SK-N-SH (cell line): ENCODE measurements around the gene AKAP6. TPM values are rescaled to one million over a fixed set of nuclear protein-coding genes. Genes with fewer than 3 reads are reported as not detected.
"Not testable (repeated sequence)": the region's sequence is repeated elsewhere in the genome, so short reads cannot be mapped to it uniquely, and the experiment has no call there.

Experiments
- CTCF ChIA-PET: fragments of 300-600, 350-600 bp; formaldehyde crosslinking; extraction: SDS; loops from one replicate; lab custom pipeline; 2021; lab: Yijun Ruan, JAX
- POLR2A ChIA-PET: fragments of 350-600 bp; sonication (Branson Sonifier 250); formaldehyde crosslinking; extraction: SDS; loops from one replicate; lab custom pipeline; 2020; ENCODE audit warnings: antibody characterized with exemption, inconsistent platforms; lab: Yijun Ruan, JAX
- DNase-seq: peaks from one replicate; pipeline ENCODE4 v3.0.0; 2012
- H2AFZ ChIP-seq: fragments of 200-600 bp; sonication (generic); 2 replicates; pipeline ENCODE4 v1.8.1; 2016; ENCODE audit warnings: antibody characterized with exemption, mild to moderate bottlenecking, low read depth
- H3F3A ChIP-seq: fragments of 200-600 bp; sonication (generic); replicated peaks from 2 replicates; pipeline ENCODE3; 2016; ENCODE audit warnings: antibody characterized with exemption, mild to moderate bottlenecking; ENCODE audit not compliant: insufficient read depth
- H3K27ac ChIP-seq, 2 experiments: fragments of 200-500 bp in 1 of 2; fragments of 200-600 bp in 1 of 2; sonication (Bioruptor generic) in 1 of 2; sonication (generic), shearing (Covaris generic) in 1 of 2; 2 replicates each; pipeline versions ENCODE4 v1.5.1 to v1.6.1; 2014 to 2016; ENCODE audit warnings: low read depth in 2 of 2, inconsistent platforms in 1 of 2, low read length in 1 of 2, mild to moderate bottlenecking in 1 of 2, mixed read lengths in 1 of 2
- H3K27me3 ChIP-seq: fragments of 200-600 bp; sonication (generic), shearing (Covaris generic); 2 replicates; pipeline ENCODE4 v1.6.1; 2016; ENCODE audit warnings: mixed run types; ENCODE audit not compliant: insufficient read depth
- H3K36me3 ChIP-seq, 2 experiments: fragments of 200-500 bp in 1 of 2; fragments of 200-600 bp in 1 of 2; sonication (Bioruptor generic) in 1 of 2; sonication (generic) in 1 of 2; replicated peaks in 1 of 2; 2 replicates each; pipeline versions ENCODE3 to v1.5.1; 2014 to 2016; ENCODE audit warnings: low read length in 1 of 2, mild to moderate bottlenecking in 1 of 2; ENCODE audit not compliant: insufficient read depth in 2 of 2, control insufficient read depth in 1 of 2
- H3K4me1 ChIP-seq, 2 experiments: fragments of 200-500 bp in 1 of 2; fragments of 200-600 bp in 1 of 2; sonication (Bioruptor generic) in 1 of 2; sonication (generic), shearing (Covaris generic) in 1 of 2; 2 replicates each; pipeline versions ENCODE4 v1.5.1 to v1.6.1; 2014 to 2016; ENCODE audit warnings: low read depth in 1 of 2, low read length in 1 of 2, mixed run types in 1 of 2; ENCODE audit not compliant: insufficient read depth in 2 of 2, control insufficient read depth in 1 of 2
- H3K4me2 ChIP-seq: fragments of 200-600 bp; sonication (generic), shearing (Covaris generic); 2 replicates; pipeline ENCODE4 v1.6.1; 2017; ENCODE audit warnings: mixed run types
- H3K4me3 ChIP-seq, 2 experiments: fragments of 200-500 bp in 1 of 2; fragments of 200-600 bp in 1 of 2; sonication (Bioruptor generic) in 1 of 2; sonication (generic), shearing (Covaris generic) in 1 of 2; 2 replicates each; pipeline versions ENCODE4 v1.5.1 to v1.8.1; 2014 to 2016; ENCODE audit warnings: low read depth in 2 of 2, inconsistent platforms in 1 of 2, low read length in 1 of 2, mild to moderate bottlenecking in 1 of 2, mixed read lengths in 1 of 2, moderate library complexity in 1 of 2
- H3K79me2 ChIP-seq: fragments of 200-600 bp; sonication (generic); 2 replicates; pipeline ENCODE4 v1.8.1; 2017; ENCODE audit warnings: mild to moderate bottlenecking; ENCODE audit not compliant: insufficient read depth
- H3K9ac ChIP-seq: fragments of 200-600 bp; sonication (generic); 2 replicates; pipeline ENCODE4 v1.6.1; 2017; ENCODE audit warnings: mixed run types
- H3K9me2 ChIP-seq: fragments of 200-600 bp; sonication (generic); 2 replicates; pipeline ENCODE4 v1.6.1; 2017; ENCODE audit warnings: mixed run types
- H3K9me3 ChIP-seq: fragments of 200-600 bp; sonication (generic); 2 replicates; pipeline ENCODE4 v1.6.1; 2017; ENCODE audit warnings: mixed run types, mild to moderate bottlenecking, moderate library complexity
- H4K20me1 ChIP-seq: fragments of 200-600 bp; sonication (generic); 2 replicates; pipeline ENCODE4 v1.6.1; 2017; ENCODE audit warnings: mild to moderate bottlenecking, mixed run types; ENCODE audit not compliant: insufficient read depth
- EP300 ChIP-seq, 2 experiments: IDR thresholded peaks; 2 replicates each; pipeline versions ENCODE4 v1.4.0 to v1.6.1; 2012; ENCODE audit warnings: borderline replicate concordance in 1 of 2, low read depth in 1 of 2, low read length in 1 of 2
- FOSL2 ChIP-seq: IDR thresholded peaks from 2 replicates; pipeline ENCODE4 v1.4.0; 2012; ENCODE audit warnings: low read depth, mild to moderate bottlenecking, moderate library complexity, borderline replicate concordance
- FOXM1 ChIP-seq: IDR thresholded peaks from 2 replicates; pipeline ENCODE4 v1.4.0; 2012; ENCODE audit warnings: low read depth, mild to moderate bottlenecking
- JUND ChIP-seq: IDR thresholded peaks from 2 replicates; pipeline ENCODE4 v1.4.0; 2012
- MAX ChIP-seq: IDR thresholded peaks from 2 replicates; pipeline ENCODE4 v1.4.0; 2012; ENCODE audit warnings: low read depth
- NFIC ChIP-seq: IDR thresholded peaks from 2 replicates; pipeline ENCODE4 v1.4.0; 2012; ENCODE audit warnings: borderline replicate concordance
- NRF1 ChIP-seq: IDR thresholded peaks from 2 replicates; pipeline ENCODE4 v1.6.1; 2012; ENCODE audit warnings: low read depth, mild to moderate bottlenecking, low read length
- POLR2AphosphoS5 ChIP-seq: IDR thresholded peaks from 2 replicates; pipeline ENCODE4 v1.6.1; 2012; ENCODE audit warnings: low read depth, low read length
- RAD21 ChIP-seq: IDR thresholded peaks from 2 replicates; pipeline ENCODE4 v1.6.1; 2012; ENCODE audit warnings: mild to moderate bottlenecking, low read length
- REST ChIP-seq: IDR thresholded peaks from 2 replicates; pipeline ENCODE4 v1.6.1; 2012; ENCODE audit warnings: mild to moderate bottlenecking, low read depth, low read length, moderate library complexity
- RXRA ChIP-seq: IDR thresholded peaks from 2 replicates; pipeline ENCODE4 v1.4.0; 2012; ENCODE audit warnings: low read depth, mild to moderate bottlenecking, borderline replicate concordance
- TCF12 ChIP-seq: IDR thresholded peaks from 2 replicates; pipeline ENCODE4 v1.4.0; 2012
- USF1 ChIP-seq: IDR thresholded peaks from 2 replicates; pipeline ENCODE4 v1.4.0; 2012; ENCODE audit warnings: low read depth, borderline replicate concordance
- WGBS: methylation state at CpG from one replicate; pipeline ENCODE4 v1.1.6; 2017; ENCODE audit warnings: low lambda C conversion rate; 5-methylcytosine and 5-hydroxymethylcytosine counted together
- polyA plus RNA-seq, 3 experiments: library from polyadenylated mRNA; depleted of rRNA; stranded (reverse); fragments of >200 nt; gene quantifications; 2 replicates each; pipeline ENCODE4 v1.2.3, GENCODE V29; 2012

Gene AKAP6
- polyA plus RNA-seq, 1 of the 3 experiments (the other 2 are of a cell fraction) = 1.7 TPM

GRCh38 chr14:32370714-32371113, 41.6 kb downstream of the AKAP6 start (continued):
- no peak for TF ChIP-seq REST
- peak; percentile 23 to 58; a peak in 1 of 4 replicates for TF ChIP-seq EP300 (IDR thresholded peaks at IDR 0.05; ENCODE audit: borderline replicate concordance in 1 of 2, low read depth in 1 of 2, low read length in 1 of 2)
- TF ChIP-seq, all 33 proteins: peak for 11

- H3K9me3 ChIP-seq = no peaks in the 10 kb centered on the region
- H2AFZ ChIP-seq = no peak overlapping the region
Measured at GRCh38 chr14:32372154-32372553, 43.1 kb downstream of the AKAP6 start.

GRCh38 chr14:32373174-32373573, 44.1 kb downstream of the AKAP6 start:
- CTCF ChIA-PET = interaction anchor here (1.9 to 5.1 kb wide), 3 partner anchors 10 to 121 kb away, joined by 4 to 21 read pairs (median 6); no protein-coding TSS in a partner anchor
- POLR2A ChIA-PET, DNase-seq, H3K4me3 ChIP-seq, H3K79me2 ChIP-seq, H3K9me3 ChIP-seq, H3K9me2 ChIP-seq, H4K20me1 ChIP-seq, H3K27me3 ChIP-seq, H3K36me3 ChIP-seq: not testable (repeated sequence)
- peak overlapping the region in 1 of 2 experiments; percentile 93 for H3K27ac ChIP-seq
- 44% methylated on average over 3 of the region's 3 CpGs for WGBS
- 0 out of 2 replicates have a peak overlapping the region, but pooled peaks have one; percentile 3 for H2AFZ ChIP-seq
- peak overlapping the region; percentile 61 for H3K9ac ChIP-seq
- H3K4me1 ChIP-seq = peaks cover 10 to 57% of the 10 kb centered on the region in 2 experiments
- H3K4me2 ChIP-seq = peak overlapping the region; percentile 56
- H3F3A ChIP-seq = peaks cover 69% of the 10 kb centered on the region

More at GRCh38 chr14:32372154-32372553, 43.1 kb downstream of the AKAP6 start:
- H3K4me3 ChIP-seq = no peak overlapping the region
- DNase-seq = no peak
- H3K9ac ChIP-seq = peak overlapping the region; percentile 61
- peaks cover 80% of the 10 kb centered on the region for H3F3A ChIP-seq
- 0 out of 2 replicates have a peak, but pooled peaks have one; percentile 34 for TF ChIP-seq FOXM1
- TF ChIP-seq NFIC = peak; percentile 84
- TF ChIP-seq POLR2AphosphoS5 = peak; percentile 42; the same call in 1 of the 2 replicates
- TF ChIP-seq EP300 (IDR thresholded peaks at IDR 0.05; ENCODE audit: borderline replicate concordance in 1 of 2, low read depth in 1 of 2, low read length in 1 of 2) = peak in 1 of 2 experiments; percentile 66; a peak in 1 of 4 replicates
- peak; percentile 78 for TF ChIP-seq TCF12
- TF ChIP-seq RXRA = peak; percentile 63; the same call in 1 of the 2 replicates
- peak; percentile 24; the same call in 1 of the 2 replicates for TF ChIP-seq MAX
- TF ChIP-seq USF1 = no peak
- TF ChIP-seq RAD21 = no peak
- TF ChIP-seq JUND = peak; percentile 71
- TF ChIP-seq FOSL2 = peak; percentile 68
- no peak for TF ChIP-seq NRF1
- TF ChIP-seq, all 33 proteins: peak for 9
- H3K4me2 ChIP-seq = peak overlapping the region; percentile 63
- no peaks in the 10 kb centered on the region for H4K20me1 ChIP-seq
- no peaks in the 10 kb centered on the region for H3K79me2 ChIP-seq
- H3K9me2 ChIP-seq = no peaks in the 10 kb centered on the region
- WGBS = 3% methylated on average over 2 of the region's 2 CpGs
- H3K27me3 ChIP-seq = no peaks in the 10 kb centered on the region
- ChIA-PET CTCF (interaction anchor here (1.4 to 5.1 kb wide), 5 partner anchors 11 to 120 kb away, joined by 3 to 21 read pairs (median 6); no protein-coding TSS in a partner anchor), POLR2A (no interaction called here)
- no peaks in the 10 kb centered on the region for H3K36me3 ChIP-seq
- H3K27ac ChIP-seq = peak overlapping the region; percentile 60 to 93; a peak in 3 of 4 replicates
- H3K4me1 ChIP-seq = peaks cover 10 to 61% of the 10 kb centered on the region in 2 experiments
